WTC11 (cell line): ENCODE results near the gene CLEC16A. TPM values are rescaled to one million over a fixed set of nuclear protein-coding genes. Genes with fewer than 3 reads are reported as not detected.

ENCODE experiments used
- ATAC-seq: fragments of 200-7000 bp; cut with Tn5 transposase; 2 replicates; pipeline ENCODE4 v1.10.0; 2021; ENCODE audit warnings: mild to moderate bottlenecking, moderate library complexity
- CTCF ChIA-PET: fragments of 300-600 bp; sonication (Branson Sonifier 250); formaldehyde crosslinking; loops from one replicate; lab custom pipeline; 2021; ENCODE audit warnings: antibody characterized with exemption; lab: Charles Lee
- POLR2A ChIA-PET: fragments of 350-600 bp; sonication (Branson Sonifier 250); formaldehyde crosslinking; loops from one replicate; lab custom pipeline; 2021; ENCODE audit warnings: antibody characterized with exemption; lab: Charles Lee
- DNase-seq: peaks from one replicate; pipeline ENCODE4 v3.0.0; 2021; ENCODE audit warnings: low spot score
- H3K27ac Mint-ChIP-seq: 2 replicates; pipeline ENCODE4 v1.8.0; 2021; ENCODE audit warnings: mixed read lengths
- H3K27me3 Mint-ChIP-seq: 2 replicates; pipeline ENCODE4 v1.8.0; 2021; ENCODE audit warnings: low read depth, mild to moderate bottlenecking, moderate library complexity, mixed read lengths
- H3K36me3 Mint-ChIP-seq: 2 replicates; pipeline ENCODE4 v1.8.0; 2021; ENCODE audit warnings: mixed read lengths
- H3K4me1 Mint-ChIP-seq: 2 replicates; pipeline ENCODE4 v1.8.0; 2022; ENCODE audit warnings: mixed read lengths
- H3K4me3 Mint-ChIP-seq: 2 replicates; pipeline ENCODE4 v1.8.0; 2021; ENCODE audit warnings: mild to moderate bottlenecking, moderate library complexity, mixed read lengths
- H3K9me3 Mint-ChIP-seq: 2 replicates; pipeline ENCODE4 v1.8.0; 2021; ENCODE audit warnings: mixed read lengths
- ESRRA ChIP-seq: sonication (generic); formaldehyde crosslinking; IDR thresholded peaks from 2 replicates; pipeline ENCODE4 v1.8.1; 2022; ENCODE audit warnings: mild to moderate bottlenecking, missing genetic modification reagents, borderline replicate concordance
- SMAD4 ChIP-seq: sonication (generic); formaldehyde crosslinking; IDR thresholded peaks from 2 replicates; pipeline ENCODE4 v1.8.0; 2022; ENCODE audit warnings: mild to moderate bottlenecking, missing genetic modification reagents
- total RNA-seq: library from RNA; stranded (reverse); gene quantifications from 3 replicates; pipeline ENCODE4 v1.2.3, GENCODE V29; 2021
- TF ChIP-seq, protein P1 (sequence below): sonication (generic); formaldehyde crosslinking; IDR thresholded peaks from 2 replicates; pipeline ENCODE4 v1.8.0; 2022; ENCODE audit warnings: mild to moderate bottlenecking, missing genetic modification reagents

The CLEC16A gene
- total RNA-seq, 1 experiment from 2014 or later: 14.4 TPM

DNA sequence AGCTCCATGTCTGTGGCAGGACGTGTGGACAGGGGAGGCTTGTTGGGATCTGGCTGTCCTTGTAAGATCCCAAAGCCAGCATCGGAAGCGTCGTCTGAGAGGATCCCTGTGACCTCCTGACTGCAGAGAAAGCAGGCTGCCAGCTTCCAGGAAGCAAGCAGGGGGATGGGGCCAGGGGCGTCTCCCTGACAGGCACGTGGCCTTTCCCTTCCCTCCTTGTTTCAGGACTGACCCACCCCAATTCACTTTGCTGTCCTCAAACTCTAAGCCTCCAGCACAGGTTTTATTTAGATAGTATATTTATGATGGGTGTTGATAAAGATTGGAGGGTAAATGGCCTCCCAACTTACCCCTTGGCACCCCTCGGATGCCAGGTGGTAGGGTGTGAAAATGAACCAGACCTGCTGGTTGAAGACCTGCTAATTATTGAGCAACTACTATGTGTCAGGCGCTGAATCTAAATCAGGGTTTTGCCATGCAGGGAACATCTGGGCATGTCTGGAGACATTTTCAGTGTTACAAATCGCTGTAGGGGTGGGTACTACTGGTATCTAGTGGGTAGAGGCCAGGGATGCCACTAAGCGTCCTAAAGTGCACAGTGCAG lies 287.1 kb downstream of the CLEC16A start:
- Mint-ChIP-seq H3K4me3 (no peak overlapping the region), H3K9me3 (no peaks in the 10 kb centered on the region), H3K27me3 (no peaks in the 10 kb centered on the region), H3K4me1 (peaks cover 7% of the 10 kb centered on the region; the same call in 1 of the 2 replicates), H3K36me3 (no peaks in the 10 kb centered on the region), H3K27ac (peak overlapping the region; percentile 22; the same call in 1 of the 2 replicates)
- no peak for TF ChIP-seq ESRRA
- no peak for TF ChIP-seq SMAD4
- TF ChIP-seq, protein P1, sequence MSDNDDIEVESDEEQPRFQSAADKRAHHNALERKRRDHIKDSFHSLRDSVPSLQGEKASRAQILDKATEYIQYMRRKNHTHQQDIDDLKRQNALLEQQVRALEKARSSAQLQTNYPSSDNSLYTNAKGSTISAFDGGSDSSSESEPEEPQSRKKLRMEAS: peak; percentile 35; the same call in 1 of the 2 replicates
- ChIA-PET CTCF (no interaction called here), POLR2A (no interaction called here)
- no peak for ATAC-seq
- no peak for DNase-seq

Other genes with a start within 250 kb of the CLEC16A start
- 0.60 to 1.1 TPM (median 0.82 TPM) in 3 replicates for gene TEKT5, start 249.6 kb upstream of the CLEC16A start, total RNA-seq
- gene NUBP1, start 200.7 kb upstream of the CLEC16A start, total RNA-seq: 23.5 to 25.4 TPM (median 25.4 TPM) in 3 replicates
- gene TVP23A, start 125.8 kb upstream of the CLEC16A start, total RNA-seq: 1.2 to 3.1 TPM (median 2.1 TPM) in 3 replicates
- 0.21 to 0.27 TPM (median 0.26 TPM) in 3 replicates for gene CIITA, start 67.4 kb upstream of the CLEC16A start, total RNA-seq
- gene DEXI, start 2.1 kb upstream of the CLEC16A start, total RNA-seq: 33.7 to 42.1 TPM (median 37.7 TPM) in 3 replicates